HT-29 (cell line): ENCODE results near the gene ZNF592. TPM values are rescaled to one million over a fixed set of nuclear protein-coding genes. Genes with fewer than 3 reads are reported as not detected.
"Not testable (repeated sequence)": the region's sequence is repeated elsewhere in the genome, so short reads cannot be mapped to it uniquely, and the experiment has no call there.

Source experiments
- DNase-seq: peaks from one replicate; pipeline ENCODE4 v3.0.0-alpha.2; 2015; ENCODE audit warnings: low spot score
- total RNA-seq: library from RNA; depleted of rRNA; stranded (reverse); fragments of >200 nt; shearing (Covaris generic); gene quantifications from 2 replicates; pipeline ENCODE4 v1.2.3, GENCODE V29; 2014; rRNA removed

ZNF592 gene
- 22.6 and 27.5 TPM in 2 replicates for total RNA-seq

- peak; percentile 85 for DNase-seq
Measured at GRCh38 chr15:84748274-84749110, at the start of gene ZNF592. Gene ZNF592 (plus strand): TSS chr15:84748592. CDS start chr15:84782676, 34,084 bp downstream.

- DNase-seq: no peak
Measured at GRCh38 chr15:84699538-84700191, 48.7 kb upstream of the ZNF592 start.

- no peak for DNase-seq
Measured at GRCh38 chr15:84702961-84703482, 45.4 kb upstream of the ZNF592 start.

DNA sequence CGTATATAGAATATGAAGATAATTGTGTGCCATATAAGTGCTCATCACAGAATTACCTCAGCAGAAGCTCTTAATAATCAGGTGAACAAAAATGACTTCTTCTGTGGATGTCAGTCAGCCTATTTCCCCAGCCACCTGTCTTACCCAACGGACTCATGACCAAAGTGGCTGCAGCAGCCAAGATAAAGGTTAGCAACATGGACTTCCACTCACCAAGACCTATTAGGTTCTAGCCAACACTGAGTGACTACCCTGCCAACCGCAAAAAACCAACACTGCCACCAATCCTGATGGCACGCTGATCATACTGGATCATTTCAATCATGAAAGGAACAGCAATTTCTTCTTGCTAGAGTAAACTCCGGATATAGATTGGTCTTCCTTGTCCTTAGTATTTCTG is 44.6 kb upstream of the ZNF592 start:
- no peak for DNase-seq

DNA sequence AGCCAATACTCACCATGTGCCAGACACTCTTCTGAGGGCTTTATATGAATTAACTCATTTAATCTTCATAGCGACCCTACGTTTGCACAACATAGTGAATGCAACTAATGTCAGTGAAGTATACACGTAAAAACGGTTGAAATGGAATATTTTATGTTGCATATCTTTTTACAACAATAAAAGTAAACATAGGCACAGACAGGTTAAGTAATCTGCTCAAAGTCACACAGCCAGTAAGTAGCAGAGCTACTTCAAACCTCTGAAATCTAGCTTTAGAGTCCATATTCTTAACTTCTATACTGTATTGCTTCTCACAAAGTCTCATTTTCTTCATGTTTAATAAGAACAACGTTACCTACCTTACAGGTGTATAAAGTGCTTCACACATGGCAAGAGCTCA is 34.0 kb upstream of the ZNF592 start:
- DNase-seq: no peak

GRCh38 chr15:84714821-84715220 is 33.6 kb upstream of the ZNF592 start:
- DNase-seq: peak; percentile 28

GRCh38 chr15:84715441-84716035 is 32.9 kb upstream of the ZNF592 start:
- peak; percentile 65 for DNase-seq

- peak; percentile 98 for DNase-seq
Measured at GRCh38 chr15:84716036-84716732, 32.2 kb upstream of the ZNF592 start, which contains the start of gene SEC11A. Gene SEC11A (minus strand): TSS chr15:84716139. CDS start chr15:84716075, 64 bp downstream.

DNA sequence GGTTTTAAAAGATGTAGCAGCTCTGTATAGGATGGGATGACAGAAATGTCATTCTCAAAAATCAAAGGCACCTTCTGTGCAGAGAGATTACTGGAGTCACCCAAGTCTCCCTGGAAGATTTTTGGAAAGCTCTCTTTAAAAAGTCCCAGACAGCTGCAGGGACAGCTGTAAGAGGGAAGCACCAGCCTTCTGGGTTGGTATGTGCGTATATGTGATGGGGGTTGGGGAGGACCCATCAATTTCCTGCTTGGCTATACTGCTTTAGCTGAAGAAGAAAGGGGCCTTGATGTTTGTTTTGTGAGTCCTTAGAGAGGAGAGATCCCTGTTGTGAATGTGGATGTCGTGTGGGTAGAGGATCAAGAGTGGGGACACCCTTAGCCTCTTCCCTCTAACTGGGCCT is 27.0 kb upstream of the ZNF592 start:
- DNase-seq: no peak

DNA sequence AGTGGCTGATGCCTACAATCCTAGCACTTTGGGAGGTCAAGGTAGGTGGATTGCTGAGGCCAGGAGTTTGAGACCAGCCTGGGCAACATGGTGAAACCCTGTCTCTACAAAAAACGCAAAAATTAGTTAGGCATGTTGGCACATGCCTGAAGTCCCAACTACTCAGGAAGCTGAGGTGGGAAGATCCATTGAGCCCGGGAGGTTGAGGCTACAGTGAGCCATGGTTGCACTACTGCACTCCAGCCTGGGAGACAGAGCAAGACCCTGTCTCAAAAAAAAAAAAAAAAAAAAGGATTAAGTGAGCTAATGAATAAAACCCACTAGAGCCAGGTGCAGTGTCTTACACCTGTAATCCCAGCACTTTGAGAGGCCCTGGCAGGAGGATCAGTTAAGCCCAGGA is 25.8 kb upstream of the ZNF592 start:
- no peak for DNase-seq

DNA sequence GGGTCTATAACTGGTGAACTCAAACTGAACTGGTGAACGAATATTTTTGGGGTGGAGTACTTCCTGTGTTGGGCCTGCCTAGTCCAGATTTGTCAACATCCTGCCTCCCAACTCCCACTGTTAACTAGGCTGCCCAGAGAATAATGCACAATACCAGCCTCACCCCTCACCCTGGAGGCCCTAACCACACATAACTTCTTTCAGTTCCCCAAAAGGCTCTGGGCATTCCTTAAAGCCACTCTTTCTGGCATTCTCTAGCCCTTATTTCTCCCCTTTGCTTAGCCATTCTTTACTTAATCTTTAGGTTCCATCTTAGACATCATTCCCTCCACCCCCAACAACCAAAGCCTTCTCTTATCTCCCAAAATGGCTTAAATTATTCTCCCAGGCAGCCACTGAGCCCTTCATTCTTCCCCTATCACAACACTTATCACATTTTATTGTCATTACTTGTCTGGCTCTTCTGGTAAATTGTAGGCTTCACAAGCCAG is 23.3 kb upstream of the ZNF592 start:
- peak; percentile 88 for DNase-seq

DNA sequence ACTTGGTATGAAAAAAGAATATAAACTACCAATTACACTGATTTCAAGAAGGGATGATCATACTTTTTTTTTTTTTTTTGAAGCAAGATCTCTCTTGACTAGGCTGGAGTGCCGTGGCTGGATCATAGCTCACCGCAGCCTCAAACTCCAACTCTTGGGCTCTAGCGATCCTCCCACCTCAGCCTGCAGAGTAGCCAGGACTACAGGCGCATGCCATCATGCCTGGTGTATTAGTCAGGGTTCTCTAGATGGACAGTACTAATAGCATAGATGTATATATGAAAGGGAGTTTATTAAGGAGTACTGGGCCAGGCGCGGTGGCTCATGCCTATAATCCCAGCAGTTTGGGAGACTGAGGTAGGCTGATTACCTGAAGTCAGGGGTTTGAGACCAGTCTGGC is 21.0 kb upstream of the ZNF592 start:
- DNase-seq: no peak

DNA sequence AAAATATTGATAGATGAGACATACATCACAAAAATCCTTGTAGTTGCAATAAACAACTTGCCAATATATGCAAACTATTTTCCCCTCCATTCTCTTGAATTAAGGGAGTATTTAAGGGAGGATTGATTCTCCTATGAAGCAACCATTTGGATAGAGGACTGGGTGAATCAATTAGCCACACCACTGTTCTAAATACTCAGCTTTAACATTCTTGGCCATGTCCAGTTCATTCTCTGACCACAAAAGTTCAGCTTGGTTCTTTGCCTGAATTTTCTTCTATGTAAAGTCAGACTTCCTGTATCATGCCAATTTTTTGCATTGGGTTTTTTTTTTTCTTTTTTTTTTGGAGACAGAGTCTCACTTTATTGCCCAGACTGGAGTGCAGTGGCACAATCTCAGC is 16.6 kb upstream of the ZNF592 start:
- no peak for DNase-seq

- peak; percentile 96 for DNase-seq
Measured at GRCh38 chr15:84734794-84735479, 13.5 kb upstream of the ZNF592 start.

DNA sequence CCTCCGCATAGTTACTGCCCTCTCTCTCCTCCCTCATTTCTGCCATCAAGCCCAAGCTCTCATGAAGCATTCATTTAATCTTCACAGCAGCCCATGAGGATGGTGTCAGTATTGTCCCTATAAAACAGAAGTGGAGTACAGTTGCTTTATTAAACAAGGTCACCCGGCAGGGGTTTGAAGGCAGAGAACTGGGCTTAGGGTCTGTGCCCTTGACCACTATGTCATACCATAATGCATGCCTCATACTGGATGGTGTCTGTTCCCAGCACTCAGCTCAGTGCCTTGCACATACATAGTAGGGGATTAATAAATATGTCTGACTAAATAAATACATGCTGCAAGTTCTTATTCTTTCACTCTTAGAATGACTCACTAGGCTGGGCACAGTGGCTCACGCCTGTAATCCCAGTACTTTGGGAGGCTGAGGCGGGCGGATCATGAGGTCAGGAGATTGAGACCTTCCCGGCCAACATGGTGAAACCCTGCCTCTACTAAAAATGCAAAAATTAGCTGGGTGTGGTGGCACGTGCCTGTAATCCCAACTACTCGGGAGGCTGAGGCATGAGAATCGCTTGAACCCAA is 12.8 kb upstream of the ZNF592 start:
- DNase-seq: not testable (repeated sequence)

GRCh38 chr15:84736375-84736774 is 12.0 kb upstream of the ZNF592 start:
- DNase-seq: no peak

GRCh38 chr15:84737005-84737404 is 11.4 kb upstream of the ZNF592 start:
- no peak for DNase-seq

DNA sequence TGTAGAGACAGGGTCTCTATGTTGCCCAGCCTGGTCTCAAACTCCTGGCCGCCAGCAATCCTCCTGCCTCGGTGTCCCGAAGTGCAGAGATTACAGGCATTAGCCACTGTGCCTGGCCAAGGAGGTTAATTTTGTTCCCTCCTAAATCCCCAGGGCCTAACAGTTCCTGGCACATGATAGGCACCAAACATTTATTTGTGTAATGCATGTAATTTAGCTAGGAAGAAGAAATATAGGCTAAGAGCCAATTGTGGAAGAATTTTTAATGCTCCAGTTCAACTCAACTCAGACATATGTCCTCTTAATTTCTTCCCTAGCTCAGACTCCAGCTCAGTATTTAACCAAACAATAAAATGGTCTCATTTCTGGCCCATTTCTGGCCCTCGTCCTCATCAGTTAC is 7.7 kb upstream of the ZNF592 start:
- DNase-seq: no peak

DNA sequence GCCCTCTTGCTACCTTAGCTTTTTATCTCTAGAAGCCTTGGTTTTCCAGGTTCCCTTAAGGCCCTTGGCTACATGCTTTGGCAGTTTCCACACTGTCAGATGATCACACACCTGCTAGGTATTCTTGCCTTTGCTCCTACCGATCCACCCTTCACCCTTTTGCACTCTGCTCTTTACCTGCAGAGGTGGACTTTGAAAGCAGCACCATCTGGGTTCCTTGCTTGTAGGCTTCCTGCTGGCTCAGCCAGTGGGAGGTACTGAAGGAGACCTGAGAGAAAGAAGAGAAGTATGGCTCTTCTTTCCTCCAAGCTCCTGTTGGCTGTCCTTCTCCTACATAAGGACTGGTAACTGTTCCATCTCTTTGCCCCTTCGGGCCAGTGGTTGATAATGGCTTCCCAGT is 7.3 kb upstream of the ZNF592 start:
- peak; percentile 66 for DNase-seq
